GM19193 (cell line): ENCODE data around the gene LY6G6F.

Experiments used
- POLR2A ChIP-seq: IDR thresholded peaks from 4 replicates; pipeline ENCODE4 v1.6.1; 2011; ENCODE audit not compliant: insufficient read depth, insufficient read length; ENCODE audit errors: extremely low read depth

LY6G6F gene

GRCh38 chr6:31664790-31665500, 41.7 kb upstream of the LY6G6F start, which contains the start of gene GPANK1:
GPANK1 (minus strand) TSS chr6:31664997; CDS start chr6:31664478, 519 bp downstream.
- TF ChIP-seq POLR2A = no peak

GRCh38 chr6:31665501-31666336, 40.9 kb upstream of the LY6G6F start, which contains the start of gene CSNK2B:
CSNK2B (plus strand) TSS chr6:31666080; CDS start chr6:31666832, 752 bp downstream.
- TF ChIP-seq POLR2A = peak; percentile 87

DNA sequence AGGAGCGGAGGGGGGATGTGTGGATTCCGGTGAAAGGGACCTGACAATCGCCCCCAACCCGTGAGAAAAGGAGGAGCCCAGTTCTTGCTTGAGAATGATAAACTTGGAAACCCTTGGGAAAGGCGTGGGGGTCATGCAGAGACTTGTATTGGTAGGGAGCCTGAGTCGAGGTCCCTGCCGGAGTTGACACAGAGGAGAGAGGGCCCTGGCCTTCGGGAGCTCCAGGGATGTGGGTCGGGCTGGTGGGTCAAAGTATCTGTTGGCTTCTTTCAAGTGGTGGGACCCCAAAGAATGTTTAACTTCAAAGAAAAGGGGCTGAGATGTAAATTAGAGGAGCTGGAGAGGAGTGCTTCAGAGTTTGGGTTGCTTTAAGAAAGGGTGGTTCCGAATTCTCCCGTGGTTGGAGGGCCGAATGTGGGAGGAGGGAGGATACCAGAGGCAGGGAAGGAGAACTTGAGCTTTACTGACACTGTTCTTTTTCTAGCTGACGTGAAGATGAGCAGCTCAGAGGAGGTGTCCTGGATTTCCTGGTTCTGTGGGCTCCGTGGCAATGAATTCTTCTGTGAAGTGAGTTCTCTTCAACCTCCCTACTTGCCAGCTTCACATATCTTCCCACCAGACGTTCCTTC, 40.2 kb upstream of the LY6G6F start:
- TF ChIP-seq POLR2A = no peak

DNA sequence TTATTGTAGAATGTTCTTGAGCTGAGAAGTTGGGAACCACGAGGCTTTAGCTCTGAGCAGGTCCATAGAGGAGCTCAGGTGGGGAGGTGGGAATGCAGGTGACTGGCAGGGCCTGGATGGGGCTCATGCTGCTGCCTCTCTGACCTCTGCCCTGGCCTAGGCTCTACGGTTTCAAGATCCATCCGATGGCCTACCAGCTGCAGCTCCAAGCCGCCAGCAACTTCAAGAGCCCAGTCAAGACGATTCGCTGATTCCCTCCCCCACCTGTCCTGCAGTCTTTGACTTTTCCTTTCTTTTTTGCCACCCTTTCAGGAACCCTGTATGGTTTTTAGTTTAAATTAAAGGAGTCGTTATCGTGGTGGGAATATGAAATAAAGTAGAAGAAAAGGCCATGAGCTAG, 37.0 kb upstream of the LY6G6F start, which contains the start of gene LY6G5B:
TSS of gene LY6G5B (plus strand) at position 301 of the 400 bp plus-strand sequence. CDS start 975 bp downstream, outside the sequence.
- no peak for TF ChIP-seq POLR2A

DNA sequence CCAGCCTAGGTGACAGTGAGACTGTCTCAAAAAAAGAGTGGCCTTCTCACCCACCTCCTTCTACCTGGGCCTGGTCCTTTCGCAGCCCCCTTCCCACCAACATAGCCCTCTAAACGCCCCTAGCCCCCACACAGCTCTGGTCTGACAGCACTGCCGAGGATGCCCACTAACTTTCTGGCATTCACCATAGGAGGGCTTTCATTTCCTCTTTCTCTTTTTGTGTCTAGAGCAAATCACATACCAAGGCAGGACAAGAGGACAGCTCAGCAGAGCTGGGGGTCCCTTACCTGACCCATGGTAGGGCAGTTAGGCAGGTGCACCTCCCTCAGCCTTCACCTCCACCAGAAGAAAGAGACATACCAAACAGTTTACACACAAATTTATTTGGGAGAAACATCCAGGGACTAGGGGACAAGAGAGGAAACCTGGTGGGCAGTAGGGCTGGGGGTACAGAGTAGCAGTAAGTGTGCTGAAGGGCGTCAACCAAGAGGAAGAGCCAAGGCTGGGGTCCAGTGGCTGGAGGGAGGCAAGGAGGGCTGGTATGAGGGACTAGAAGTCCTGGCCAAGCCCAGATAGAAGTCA, 30.3 kb upstream of the LY6G6F start:
- no peak for TF ChIP-seq POLR2A

DNA sequence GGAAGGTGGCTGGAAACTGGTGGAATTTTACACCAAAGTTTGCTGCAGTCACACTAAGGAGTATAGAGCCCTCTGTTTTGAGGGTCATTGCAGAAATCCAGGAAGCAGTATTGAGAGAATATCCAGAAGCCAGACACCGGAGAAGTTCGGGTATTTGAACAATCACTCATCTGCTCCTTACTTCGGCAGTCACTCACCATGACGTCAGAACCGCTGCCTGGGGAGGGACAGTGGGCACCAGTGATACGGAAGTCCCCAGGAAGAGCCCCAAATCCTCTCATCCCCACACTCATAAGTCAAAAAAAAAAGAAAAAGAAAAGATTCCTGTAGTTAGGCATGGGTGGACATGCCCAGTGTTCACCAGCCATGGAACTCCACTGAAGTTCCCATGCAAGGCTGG, 29.8 kb upstream of the LY6G6F start:
- no peak for TF ChIP-seq POLR2A

DNA sequence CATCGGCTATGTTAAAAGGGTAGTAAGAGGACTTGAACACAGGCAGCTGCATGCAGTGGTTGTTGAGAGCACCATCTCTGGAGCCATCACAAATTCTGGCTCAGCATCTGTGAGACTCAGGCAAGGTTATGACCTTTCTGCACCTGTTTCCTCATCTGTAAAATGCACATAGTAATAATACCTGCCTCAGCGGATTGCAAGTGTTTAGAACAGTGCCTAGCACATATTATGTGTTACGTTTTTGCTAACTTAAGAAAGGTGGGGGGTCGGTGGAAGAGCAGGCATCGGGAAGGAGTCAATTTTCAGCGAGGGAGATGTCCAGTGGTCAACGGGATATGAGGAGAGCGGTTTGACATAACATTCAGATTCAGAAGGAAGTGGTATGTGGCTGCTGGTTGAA, 28.7 kb upstream of the LY6G6F start:
- no peak for TF ChIP-seq POLR2A

GRCh38 chr6:31680226-31681134, 26.2 kb upstream of the LY6G6F start, which contains the start of gene LY6G5C:
LY6G5C (minus strand) TSS chr6:31681067; CDS start chr6:31680373, 694 bp downstream.
- no peak for TF ChIP-seq POLR2A

GRCh38 chr6:31681135-31681671, 25.5 kb upstream of the LY6G6F start:
- TF ChIP-seq POLR2A = no peak

GRCh38 chr6:31683591-31683990, 23.1 kb upstream of the LY6G6F start:
- no peak for TF ChIP-seq POLR2A

DNA sequence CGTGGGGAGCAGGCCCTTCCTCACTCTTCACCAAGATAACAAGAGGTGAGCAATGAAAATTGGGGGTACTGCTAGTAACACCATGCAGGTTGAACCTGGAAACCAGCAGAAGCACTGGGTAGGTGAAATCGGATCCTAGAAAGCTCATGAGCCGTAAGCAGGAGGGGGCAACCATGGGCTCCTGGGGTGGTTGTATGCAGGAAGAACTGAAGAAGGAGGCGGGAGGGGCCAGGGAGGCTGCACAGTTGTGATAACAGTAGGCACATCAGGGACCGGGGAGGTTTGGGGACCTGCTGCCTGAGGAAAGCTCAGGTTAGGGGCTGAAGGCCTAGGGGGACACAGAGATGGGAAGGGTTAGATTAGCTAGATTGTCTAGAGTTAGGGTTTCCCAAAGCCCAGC, 20.2 kb upstream of the LY6G6F start:
- no peak for TF ChIP-seq POLR2A

DNA sequence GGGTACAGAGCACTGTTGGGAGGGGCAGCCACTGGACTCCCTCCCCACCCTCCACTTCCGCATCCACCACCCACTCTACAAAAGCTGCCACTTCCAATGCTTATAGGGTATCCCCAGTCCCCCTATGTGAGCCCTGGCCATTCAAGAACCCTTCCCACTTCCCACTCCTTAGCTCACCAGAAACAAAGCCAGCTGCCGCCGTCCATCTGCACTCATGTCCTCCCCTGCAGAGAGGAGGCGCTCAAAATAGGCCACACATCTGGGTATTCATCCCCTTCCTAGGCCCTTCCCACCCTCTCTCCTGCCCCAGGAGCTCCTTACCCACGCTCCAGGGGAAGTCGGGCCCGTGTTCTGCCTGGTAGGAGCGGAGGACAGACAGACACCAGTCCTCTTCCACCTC, 19.3 kb upstream of the LY6G6F start:
- no peak for TF ChIP-seq POLR2A

DNA sequence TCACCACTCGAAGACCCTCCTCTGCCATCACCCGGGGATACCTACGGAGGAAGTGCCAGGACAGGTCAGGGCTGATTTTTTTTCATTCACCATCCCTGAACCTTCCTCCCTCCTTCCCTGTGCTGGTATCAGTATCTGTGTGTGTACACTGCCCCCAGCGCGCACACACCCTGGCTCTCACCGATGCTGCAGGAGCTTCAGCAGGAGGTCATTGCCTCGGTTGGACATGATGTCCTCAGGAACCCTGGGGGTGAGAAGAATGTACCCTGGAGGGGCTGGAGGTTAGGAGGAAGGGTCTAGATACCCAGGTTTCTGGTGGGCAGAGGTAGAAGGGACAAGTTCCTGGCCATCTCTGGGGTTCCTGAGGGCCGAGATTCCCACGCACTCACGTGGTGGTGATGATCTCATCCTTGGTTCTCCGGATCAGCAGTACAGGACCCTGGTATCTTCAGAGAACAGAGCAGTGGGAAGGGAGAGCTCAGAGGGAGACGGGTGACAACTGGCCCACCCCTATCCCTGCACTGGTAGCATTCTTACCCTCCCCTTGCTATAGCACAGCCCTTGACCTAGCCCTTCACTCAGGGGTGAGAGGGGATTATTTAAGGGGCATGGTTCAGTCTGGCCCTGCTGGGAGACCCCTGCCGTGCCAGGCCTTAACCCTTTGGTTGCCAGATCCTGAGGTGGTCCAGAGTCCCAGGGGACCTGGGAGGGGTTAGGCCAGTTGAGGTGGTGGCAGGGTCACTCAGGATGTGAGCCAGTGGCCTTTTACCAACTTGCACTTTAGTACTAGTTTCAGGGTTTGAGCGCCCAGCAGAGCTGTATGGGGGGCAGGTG, 18.6 kb upstream of the LY6G6F start:
- TF ChIP-seq POLR2A = no peak
